OCI-LY1 (cell line): ENCODE data around the gene LASP1NB.
A peak's percentile ranks its signal among the peaks of the same experiment; 100 is the strongest.

Experiments
- H2AFZ ChIP-seq: fragments of 200-600 bp; sonication (generic), shearing (Covaris generic); 2 replicates; pipeline ENCODE4 v1.6.0; 2014; ENCODE audit warnings: antibody characterized with exemption, mild to moderate bottlenecking, low read length
- H3F3A ChIP-seq: fragments of 200-600 bp; sonication (generic), shearing (Covaris generic); 2 replicates; pipeline ENCODE4 v1.6.0; 2014; ENCODE audit warnings: mild to moderate bottlenecking, antibody characterized with exemption, low read length, moderate library complexity; ENCODE audit not compliant: insufficient read depth
- H3K27ac ChIP-seq: fragments of 200-600 bp; sonication (generic); 2 replicates; pipeline ENCODE4 v1.5.1; 2014; ENCODE audit warnings: low read length, mixed run types, mild to moderate bottlenecking, low read depth; ENCODE audit not compliant: poor library complexity, severe bottlenecking
- H3K27me3 ChIP-seq: fragments of 200-600 bp; sonication (generic); 2 replicates; pipeline ENCODE4 v1.6.0; 2014; ENCODE audit warnings: antibody characterized with exemption, mild to moderate bottlenecking, low read length, moderate library complexity; ENCODE audit not compliant: insufficient read depth
- H3K36me3 ChIP-seq: fragments of 200-600 bp; sonication (generic); 2 replicates; pipeline ENCODE4 v1.6.1; 2014; ENCODE audit warnings: mild to moderate bottlenecking, antibody characterized with exemption, low read length, moderate library complexity, mixed read lengths; ENCODE audit not compliant: insufficient read depth
- H3K4me1 ChIP-seq: fragments of 200-600 bp; sonication (generic); 2 replicates; pipeline ENCODE4 v1.5.1; 2014; ENCODE audit warnings: mild to moderate bottlenecking, low read length, moderate library complexity; ENCODE audit not compliant: insufficient read depth, severe bottlenecking
- H3K4me2 ChIP-seq: fragments of 200-600 bp; sonication (generic), shearing (Covaris generic); 2 replicates; pipeline ENCODE4 v1.6.1; 2014; ENCODE audit warnings: low read length
- H3K4me3 ChIP-seq: fragments of 200-600 bp; sonication (generic); 2 replicates; pipeline ENCODE4 v1.5.1; 2014; ENCODE audit warnings: low read length, low read depth, mild to moderate bottlenecking, mixed read lengths; ENCODE audit not compliant: poor library complexity, severe bottlenecking
- H3K79me2 ChIP-seq: fragments of 200-600 bp; shearing (Covaris generic); 2 replicates; pipeline ENCODE4 v1.6.1; 2016; ENCODE audit warnings: mixed run types, low read length, mixed read lengths; ENCODE audit not compliant: insufficient read depth
- H3K9ac ChIP-seq: fragments of 200-600 bp; sonication (generic), shearing (Covaris generic); 2 replicates; pipeline ENCODE4 v1.6.1; 2014; ENCODE audit warnings: mild to moderate bottlenecking, low read length, mixed read lengths
- H3K9me2 ChIP-seq: fragments of 200-600 bp; sonication (generic), shearing (Covaris generic); 2 replicates; pipeline ENCODE4 v1.6.1; 2014; ENCODE audit warnings: low read depth, mild to moderate bottlenecking, low read length, mixed read lengths
- H3K9me3 ChIP-seq: fragments of 200-600 bp; shearing (Covaris generic); 2 replicates; pipeline ENCODE4 v1.6.1; 2014; ENCODE audit warnings: low read length, mixed read lengths
- H4K20me1 ChIP-seq: fragments of 200-600 bp; sonication (generic), shearing (Covaris generic); 2 replicates; pipeline ENCODE4 v1.6.0; 2016; ENCODE audit warnings: mild to moderate bottlenecking, low read length; ENCODE audit not compliant: insufficient read depth
- CTCF ChIP-seq: fragments of 200-600 bp; sonication (generic), shearing (Covaris generic); IDR thresholded peaks from 2 replicates; pipeline ENCODE4 v1.5.1; 2017; ENCODE audit warnings: mild to moderate bottlenecking, antibody characterized with exemption, low read length, moderate library complexity, mixed read lengths
- EZH2 ChIP-seq: fragments of 200-600 bp; sonication (generic), shearing (Covaris generic); IDR thresholded peaks from 2 replicates; pipeline ENCODE4 v1.8.0; 2017; ENCODE audit warnings: borderline replicate concordance, mixed run types, mild to moderate bottlenecking, antibody characterized with exemption, low read length, moderate library complexity, mixed read lengths

Gene LASP1NB

GRCh38 chr17:38905375-38905774, 20.0 kb upstream of the LASP1NB start:
- no peaks in the 10 kb centered on the region for H3K27me3 ChIP-seq
- H3K4me1 ChIP-seq = peaks cover 40% of the 10 kb centered on the region
- no peaks in the 10 kb centered on the region for H3K9me2 ChIP-seq
- no peak overlapping the region for H3K4me3 ChIP-seq
- H3K79me2 ChIP-seq = no peaks in the 10 kb centered on the region
- H3K9ac ChIP-seq = no peak overlapping the region
- no peak overlapping the region for H2AFZ ChIP-seq
- H3K4me2 ChIP-seq = no peak overlapping the region
- H3K36me3 ChIP-seq = peaks cover 33% of the 10 kb centered on the region
- TF ChIP-seq CTCF (no peak), EZH2 (no peak)
- no peaks in the 10 kb centered on the region for H4K20me1 ChIP-seq
- no peaks in the 10 kb centered on the region for H3F3A ChIP-seq
- H3K9me3 ChIP-seq = no peaks in the 10 kb centered on the region
- H3K27ac ChIP-seq = peak overlapping the region; percentile 16

- H3K4me1 ChIP-seq = peaks cover 40% of the 10 kb centered on the region
- H3K27ac ChIP-seq = peak overlapping the region; percentile 67
- H3K9me2 ChIP-seq = no peaks in the 10 kb centered on the region
- H3K36me3 ChIP-seq = peaks cover 31% of the 10 kb centered on the region
- no peaks in the 10 kb centered on the region for H4K20me1 ChIP-seq
- no peaks in the 10 kb centered on the region for H3K27me3 ChIP-seq
- no peak overlapping the region for H3K9ac ChIP-seq
- no peaks in the 10 kb centered on the region for H3K9me3 ChIP-seq
- no peaks in the 10 kb centered on the region for H3K79me2 ChIP-seq
- H3K4me3 ChIP-seq = no peak overlapping the region
- H3K4me2 ChIP-seq = no peak overlapping the region
- no peak for TF ChIP-seq CTCF
- no peak for TF ChIP-seq EZH2
- no peaks in the 10 kb centered on the region for H3F3A ChIP-seq
- H2AFZ ChIP-seq = no peak overlapping the region
Measured at GRCh38 chr17:38906460-38907228, 18.8 kb upstream of the LASP1NB start.

GRCh38 chr17:38907930-38908675, 17.3 kb upstream of the LASP1NB start:
- TF ChIP-seq EZH2 (no peak), CTCF (0 out of 2 replicates have a peak, but pooled peaks have one; percentile 13)
- Histone ChIP-seq H2AFZ (no peak overlapping the region), H3K27ac (peak overlapping the region; percentile 67), H3F3A (no peaks in the 10 kb centered on the region), H3K4me1 (peaks cover 40% of the 10 kb centered on the region), H3K79me2 (no peaks in the 10 kb centered on the region), H3K9me2 (no peaks in the 10 kb centered on the region), H3K4me2 (peak overlapping the region; percentile 3; the same call in 1 of the 2 replicates), H3K9me3 (no peaks in the 10 kb centered on the region), H3K9ac (peak overlapping the region; percentile 6; the same call in 1 of the 2 replicates), H3K4me3 (no peak overlapping the region), H4K20me1 (no peaks in the 10 kb centered on the region), H3K27me3 (no peaks in the 10 kb centered on the region), H3K36me3 (peaks cover 33% of the 10 kb centered on the region)
